ENCODE data around the gene TRIML1. TPM values are rescaled to one million over a fixed set of nuclear protein-coding genes. Genes with fewer than 3 reads are reported as not detected.
"Not testable (repeated sequence)": the region's sequence is repeated elsewhere in the genome, so short reads cannot be mapped to it uniquely, and the experiment has no call there.

Gene TRIML1
- total RNA-seq, 1 donor from 2014 or later = not detected

- ATAC-seq = no peak
These were observed 8.5 kb downstream of the TRIML1 start for GRCh38 chr4:188147776-188148175.

DNA sequence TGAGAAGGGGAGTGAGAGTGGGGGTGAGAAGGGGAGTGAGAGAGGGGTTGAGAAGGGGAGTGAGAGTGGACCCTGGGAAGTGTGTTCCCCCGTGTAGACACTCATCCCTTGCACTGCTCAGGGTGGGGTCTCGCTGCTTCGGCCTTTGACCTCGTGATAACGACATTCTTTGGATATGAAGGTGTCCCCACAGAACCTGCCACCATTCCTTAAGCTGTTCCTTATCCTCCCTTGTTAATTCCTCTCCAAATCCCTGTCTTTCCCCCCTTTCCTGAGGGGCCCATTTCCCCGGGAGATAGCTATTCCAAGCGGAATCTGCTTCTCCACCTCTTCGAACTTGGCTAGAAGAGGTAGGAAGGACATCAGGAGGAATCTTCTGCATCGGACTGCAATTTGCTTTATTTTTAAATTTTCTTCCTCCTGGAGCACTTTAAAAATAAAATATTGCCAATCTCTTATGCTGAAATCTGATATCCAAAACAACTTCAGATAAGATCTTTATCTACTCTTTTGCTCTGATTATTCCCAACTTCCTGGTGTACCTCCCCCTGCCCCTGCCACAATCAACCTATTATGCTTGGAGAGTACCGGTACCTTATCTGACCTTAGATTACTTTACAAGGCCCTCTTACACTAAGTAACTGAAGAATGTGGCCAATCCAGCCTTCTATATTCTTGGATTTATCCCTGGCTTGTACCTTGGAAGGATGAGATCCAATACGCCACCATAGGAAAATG is 15.6 kb downstream of the TRIML1 start:
- ATAC-seq (no peak), DNase-seq (ENCODE audit: low spot score) (no peak)

More at GRCh38 chr4:188147776-188148175, 8.5 kb downstream of the TRIML1 start:
- DNase-seq (ENCODE audit: low spot score) = no peak

- no peak for ATAC-seq
- no peak for DNase-seq (ENCODE audit: low spot score)
These were observed 19.1 kb downstream of the TRIML1 start for GRCh38 chr4:188158336-188158735.

- ATAC-seq = not testable (repeated sequence)
These were observed 20.4 kb downstream of the TRIML1 start for GRCh38 chr4:188159513-188160226.

DNA sequence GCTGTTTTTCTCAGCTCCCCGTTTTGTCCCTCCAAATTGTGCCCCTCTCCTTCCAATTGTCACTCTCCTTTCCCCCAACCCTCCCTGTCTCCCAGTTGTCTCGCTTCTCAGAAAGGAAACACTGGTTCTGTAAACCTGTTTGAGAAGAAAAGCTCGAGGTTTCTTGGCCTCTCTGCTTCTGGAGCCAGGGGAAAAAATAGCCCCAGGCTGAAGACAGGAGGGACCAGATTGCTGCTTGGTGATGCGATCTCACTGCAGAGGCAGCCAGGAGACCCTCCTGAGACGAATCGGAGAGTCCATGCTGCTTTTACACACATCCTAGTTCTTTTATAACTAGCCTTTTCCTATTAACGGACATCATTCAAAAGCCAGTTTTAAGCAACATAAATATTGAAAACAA is 21.2 kb downstream of the TRIML1 start:
- ATAC-seq (no peak), DNase-seq (ENCODE audit: low spot score) (no peak)

More at GRCh38 chr4:188159513-188160226, 20.4 kb downstream of the TRIML1 start:
- DNase-seq (ENCODE audit: low spot score) = not testable (repeated sequence)

DNA sequence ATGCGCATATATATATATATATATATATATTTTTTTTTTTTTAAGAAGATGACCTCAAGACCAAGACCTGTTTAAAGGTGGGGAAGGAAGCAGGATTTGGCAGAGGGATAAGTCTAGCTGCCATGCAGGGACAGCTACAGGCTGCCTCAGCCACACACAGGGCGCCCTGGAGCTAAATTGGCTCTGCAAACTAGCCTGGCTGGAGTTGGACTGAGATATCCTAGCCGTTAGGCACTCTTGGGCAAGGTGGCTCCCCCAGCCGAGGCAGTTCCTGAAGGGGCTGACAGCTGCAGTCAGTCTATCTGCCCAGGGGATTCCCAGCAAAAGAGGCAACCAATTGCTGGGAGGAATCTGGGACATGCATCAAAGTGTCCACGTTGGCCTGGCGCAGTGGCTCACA is 21.9 kb downstream of the TRIML1 start:
- DNase-seq (ENCODE audit: low spot score) = no peak

GRCh38 chr4:188162698-188163097 is 23.5 kb downstream of the TRIML1 start:
- ATAC-seq (no peak), DNase-seq (ENCODE audit: low spot score) (no peak)

More for the DNA sequence above, 21.9 kb downstream of the TRIML1 start:
- ATAC-seq = no peak

- DNase-seq (ENCODE audit: low spot score) (no peak), ATAC-seq (no peak)
These were observed 29.6 kb downstream of the TRIML1 start for GRCh38 chr4:188168726-188169373.

DNA sequence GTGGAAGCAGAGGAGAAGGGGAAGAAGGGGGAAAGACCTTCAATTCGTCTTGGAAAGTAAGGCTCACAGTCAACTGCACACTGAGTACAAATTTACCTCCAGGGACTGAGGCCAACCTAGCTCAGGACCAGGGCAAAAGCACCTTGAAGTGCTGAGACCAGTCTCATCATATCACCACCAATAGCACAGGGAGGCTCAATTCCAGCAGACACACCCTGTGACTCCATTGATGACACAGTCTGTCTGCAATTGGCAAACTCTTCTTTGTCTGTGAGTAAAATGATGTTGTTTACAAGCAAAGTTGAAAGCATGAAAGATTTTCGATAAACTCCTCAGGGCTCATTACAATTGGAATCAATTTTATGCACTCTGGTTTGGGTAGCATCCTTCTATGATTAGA is 32.3 kb downstream of the TRIML1 start:
- DNase-seq (ENCODE audit: low spot score) = no peak
- no peak for ATAC-seq

DNA sequence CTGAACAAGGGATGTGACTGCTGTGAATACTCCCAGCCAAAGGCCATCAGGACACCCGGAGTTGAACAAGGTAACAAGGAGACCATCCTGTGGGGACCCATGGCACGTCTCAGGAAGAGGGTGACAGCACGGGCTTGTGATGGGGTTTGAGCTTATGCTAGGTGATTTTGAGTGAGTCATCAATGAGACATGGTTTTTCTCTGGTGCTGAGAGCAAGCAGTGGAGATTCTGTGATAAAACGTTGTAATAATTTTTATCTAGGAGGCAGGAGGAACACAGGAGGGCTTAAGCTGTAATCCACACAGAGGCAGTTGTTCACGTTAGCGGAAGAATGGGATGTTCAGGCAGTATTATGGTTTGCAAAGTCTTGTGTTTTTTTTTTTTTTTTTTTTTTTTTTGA is 36.0 kb downstream of the TRIML1 start:
- ATAC-seq = no peak

DNA sequence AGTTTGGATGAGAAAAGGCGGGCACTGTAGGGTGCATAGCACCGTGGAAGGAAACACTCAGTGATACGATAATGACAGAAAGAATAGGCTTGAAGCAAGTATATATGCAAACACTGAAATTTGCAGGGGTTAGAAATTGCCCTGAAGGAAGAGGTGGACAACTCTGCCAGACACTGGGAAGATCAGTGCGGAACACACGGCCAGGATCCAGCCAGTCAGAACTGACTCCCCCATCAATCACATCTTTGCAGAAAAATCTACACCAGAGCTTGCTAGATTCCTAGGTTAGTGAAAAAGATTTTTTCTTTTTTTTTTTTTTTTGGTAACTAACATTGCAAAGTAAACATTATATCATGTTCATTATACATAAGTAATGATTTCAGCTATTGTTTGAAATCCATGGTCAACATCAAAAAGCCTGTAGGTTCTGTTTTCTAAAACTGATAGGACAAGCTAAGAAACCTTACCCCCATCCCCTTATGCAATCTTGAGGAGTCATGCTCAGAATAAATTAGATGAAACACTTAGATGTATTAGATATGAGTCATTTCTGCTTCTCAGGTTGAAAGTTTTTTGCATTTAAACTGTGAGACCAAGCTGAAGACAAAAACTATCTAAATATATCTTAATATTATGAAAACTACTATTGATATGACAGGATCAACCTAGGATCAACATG is 38.9 kb downstream of the TRIML1 start:
- ATAC-seq (no peak), DNase-seq (ENCODE audit: low spot score) (no peak)

More for the DNA sequence above, 36.0 kb downstream of the TRIML1 start:
- DNase-seq (ENCODE audit: low spot score) = no peak

DNA sequence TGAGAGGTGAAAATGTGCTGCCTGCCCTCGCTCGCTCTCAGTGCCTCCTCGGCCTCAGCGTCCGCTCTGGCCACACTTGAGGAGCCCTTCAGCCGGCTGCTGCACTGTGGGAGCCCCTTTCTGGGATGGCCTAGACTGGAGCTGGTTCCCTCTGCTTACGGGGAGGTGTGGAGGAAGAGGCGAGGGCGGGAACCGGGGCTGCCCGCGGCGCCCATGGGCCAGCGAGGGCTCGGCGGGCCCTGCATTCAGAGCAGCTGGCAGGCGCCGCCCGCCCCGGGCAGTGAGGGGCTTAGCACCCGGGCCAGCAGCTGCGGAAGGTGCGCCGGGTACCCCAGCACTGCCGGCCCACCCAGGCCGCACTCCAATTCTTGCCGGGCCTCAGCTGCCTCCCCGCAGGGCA is 39.6 kb downstream of the TRIML1 start:
- DNase-seq (ENCODE audit: low spot score) = no peak

DNA sequence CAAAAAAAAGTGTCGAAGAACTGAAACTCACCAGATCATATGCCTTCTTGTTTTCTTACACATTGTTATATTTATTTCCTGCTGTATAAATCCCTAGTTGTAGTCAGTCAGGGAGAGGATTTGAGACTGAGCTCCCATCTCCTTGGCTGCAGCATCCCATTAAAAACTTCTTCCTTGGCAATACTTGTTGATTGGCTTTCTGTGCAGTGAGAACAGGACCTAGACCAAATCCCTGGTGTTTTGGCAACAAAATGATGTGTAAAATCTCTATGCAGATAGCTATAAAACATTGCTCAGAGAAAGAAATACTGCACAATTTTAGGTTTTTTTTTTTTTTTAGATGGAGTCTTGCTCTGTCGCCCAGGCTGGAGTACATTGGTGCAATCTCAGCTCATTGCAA is 47.9 kb downstream of the TRIML1 start:
- ATAC-seq (no peak), DNase-seq (ENCODE audit: low spot score) (no peak)

More for the DNA sequence above, 39.6 kb downstream of the TRIML1 start:
- ATAC-seq = no peak

DNA sequence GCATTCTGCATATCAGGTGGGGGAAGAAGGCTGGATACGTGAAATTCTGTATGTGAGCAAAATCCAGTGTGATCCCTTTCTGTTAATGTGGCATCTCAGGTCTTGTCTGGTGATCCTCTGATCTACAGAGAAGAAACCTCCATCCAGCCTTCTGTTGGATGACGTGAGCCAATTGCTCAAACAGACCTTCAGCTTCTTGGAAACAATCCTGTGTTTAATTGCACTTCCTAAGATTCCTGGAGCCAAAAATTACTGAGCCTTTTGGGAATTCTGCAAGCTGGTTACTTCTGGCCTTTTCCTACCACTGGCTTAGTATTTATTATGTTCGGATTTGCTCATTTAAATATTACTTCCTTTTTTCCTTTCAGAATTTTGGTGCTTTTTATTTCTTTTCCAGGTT is 51.2 kb downstream of the TRIML1 start:
- DNase-seq (ENCODE audit: low spot score) (no peak), ATAC-seq (no peak)

- DNase-seq (ENCODE audit: low spot score) (no peak), ATAC-seq (no peak)
These were observed 55.2 kb downstream of the TRIML1 start for GRCh38 chr4:188194421-188194820.

DNA sequence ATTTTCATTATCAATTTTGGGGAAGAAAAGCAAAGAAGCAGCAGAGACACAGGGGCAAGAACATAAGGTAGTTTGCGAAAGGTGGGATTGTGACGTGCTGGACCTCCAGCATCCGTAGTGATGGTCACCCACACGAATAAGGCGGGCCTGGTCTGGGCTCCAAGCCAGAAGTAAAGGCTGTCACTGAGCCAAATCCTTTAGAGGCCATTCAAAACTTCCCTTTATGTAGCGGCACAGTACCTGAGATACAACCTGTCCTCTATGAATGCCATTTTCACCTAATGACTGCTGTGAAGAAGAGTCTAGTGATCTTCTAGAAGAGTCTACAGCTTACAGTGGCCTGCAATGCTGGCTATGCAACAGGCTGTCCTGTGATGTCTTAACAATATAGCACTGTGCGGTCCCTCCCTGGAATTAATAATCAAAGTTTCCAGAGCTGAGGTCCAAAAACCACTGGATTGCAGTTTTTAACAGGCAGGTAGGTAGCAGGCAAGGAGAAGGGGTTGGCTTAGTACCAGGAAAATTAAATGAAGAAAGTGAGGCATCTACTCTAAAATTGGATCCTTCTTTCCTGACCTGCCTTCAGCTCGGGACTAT is 56.2 kb downstream of the TRIML1 start:
- DNase-seq (ENCODE audit: low spot score) (no peak), ATAC-seq (no peak)

- ATAC-seq (no peak), DNase-seq (ENCODE audit: low spot score) (no peak)
These were observed 57.0 kb downstream of the TRIML1 start for GRCh38 chr4:188196134-188196735.
